ENCODE results near the gene PLSCR1. TPM values are rescaled to one million over a fixed set of nuclear protein-coding genes. Genes with fewer than 3 reads are reported as not detected.

The PLSCR1 gene
- polyA plus RNA-seq, 1 donor from 2014 or later = 0.78 TPM

GRCh38 chr3:146485297-146485696 lies 59.1 kb downstream of the PLSCR1 start:
- H3K9me2 ChIP-seq (ENCODE audit: insufficient read depth, low read length) = no peaks in the 10 kb centered on the region
- H3K4me2 ChIP-seq (ENCODE audit: low read length) = no peak overlapping the region
- H3K9ac ChIP-seq (ENCODE audit: low read length) = no peak overlapping the region

GRCh38 chr3:146476094-146476740 lies 68.2 kb downstream of the PLSCR1 start:
- Histone ChIP-seq H3K27me3 (ENCODE audit: insufficient read depth, low read depth, low read length) (no peaks in the 10 kb centered on the region), H3F3A (ENCODE audit: insufficient read depth, low read length, poor library complexity, severe bottlenecking) (no peaks in the 10 kb centered on the region), H3K27ac (ENCODE audit: low read length) (no peak overlapping the region), H3K4me2 (ENCODE audit: low read length) (no peak overlapping the region), H4K20me1 (ENCODE audit: insufficient read depth) (no peaks in the 10 kb centered on the region), H3K9me3 (ENCODE audit: low read length) (no peaks in the 10 kb centered on the region), H3K79me2 (replicated peaks; ENCODE audit: insufficient read depth, low read length) (no peaks in the 10 kb centered on the region), H2AFZ (ENCODE audit: low read depth, low read length) (no peak overlapping the region), H3K9me2 (ENCODE audit: insufficient read depth, low read length) (no peaks in the 10 kb centered on the region), H3K9ac (ENCODE audit: low read length) (no peak overlapping the region), H3K36me3 (ENCODE audit: insufficient read depth, low read length) (no peaks in the 10 kb centered on the region), H3K4me3 (ENCODE audit: low read length) (no peak overlapping the region)
- TF ChIP-seq EZH2 (IDR thresholded peaks at IDR 0.05; ENCODE audit: borderline replicate concordance, insufficient read depth, low read length, poor library complexity, severe bottlenecking) = no peak
- no peak for TF ChIP-seq CTCF (IDR thresholded peaks at IDR 0.05; ENCODE audit: poor library complexity, severe bottlenecking)
- no peak for TF ChIP-seq SMC3 (conservative IDR thresholded peaks at IDR 0.05; ENCODE audit: poor library complexity)
- TF ChIP-seq POLR2AphosphoS5 (IDR thresholded peaks at IDR 0.05) = no peak
- no peak for TF ChIP-seq MXI1 (conservative IDR thresholded peaks at IDR 0.05; ENCODE audit: poor library complexity, severe bottlenecking)
- no peak for TF ChIP-seq RAD21 (conservative IDR thresholded peaks at IDR 0.05)

More at GRCh38 chr3:146485297-146485696, 59.1 kb downstream of the PLSCR1 start:
- Histone ChIP-seq H3K36me3 (ENCODE audit: insufficient read depth, low read length) (no peaks in the 10 kb centered on the region), H3K27me3 (ENCODE audit: insufficient read depth, low read depth, low read length) (no peaks in the 10 kb centered on the region), H4K20me1 (ENCODE audit: insufficient read depth) (no peaks in the 10 kb centered on the region), H3F3A (ENCODE audit: insufficient read depth, low read length, poor library complexity, severe bottlenecking) (no peaks in the 10 kb centered on the region), H3K4me3 (ENCODE audit: low read length) (no peak overlapping the region), H3K79me2 (replicated peaks; ENCODE audit: insufficient read depth, low read length) (no peaks in the 10 kb centered on the region), H3K27ac (ENCODE audit: low read length) (no peak overlapping the region), H2AFZ (ENCODE audit: low read depth, low read length) (no peak overlapping the region), H3K9me3 (ENCODE audit: low read length) (no peaks in the 10 kb centered on the region)
- TF ChIP-seq POLR2AphosphoS5 (IDR thresholded peaks at IDR 0.05) (no peak), SMC3 (conservative IDR thresholded peaks at IDR 0.05; ENCODE audit: poor library complexity) (no peak), REST (IDR thresholded peaks at IDR 0.05; ENCODE audit: borderline replicate concordance) (no peak), TAF1 (IDR thresholded peaks at IDR 0.05; ENCODE audit: low read depth) (no peak), EZH2 (IDR thresholded peaks at IDR 0.05; ENCODE audit: borderline replicate concordance, insufficient read depth, low read length, poor library complexity, severe bottlenecking) (no peak), EP300 (conservative IDR thresholded peaks at IDR 0.05; ENCODE audit: poor library complexity, severe bottlenecking) (no peak), RAD21 (conservative IDR thresholded peaks at IDR 0.05) (no peak), MXI1 (conservative IDR thresholded peaks at IDR 0.05; ENCODE audit: poor library complexity, severe bottlenecking) (no peak), CTCF (IDR thresholded peaks at IDR 0.05; ENCODE audit: poor library complexity, severe bottlenecking) (no peak)

Measured in neural cell (in vitro differentiated cells).